GM12892 (cell line): Measurements from ENCODE around the gene TMEM52B.

Experiments
- POLR2A ChIP-seq: IDR thresholded peaks from 2 replicates; pipeline ENCODE4 v1.6.1; 2011; ENCODE audit warnings: low read depth, low read length, control low read depth
- POLR2AphosphoS5 ChIP-seq: IDR thresholded peaks from 2 replicates; pipeline ENCODE4 v1.6.1; 2011; ENCODE audit warnings: low read depth, low read length, control low read depth
- TAF1 ChIP-seq: IDR thresholded peaks from 2 replicates; pipeline ENCODE4 v1.6.1; 2011; ENCODE audit warnings: low read depth, mild to moderate bottlenecking, control low read depth, low read length, borderline replicate concordance

DNA sequence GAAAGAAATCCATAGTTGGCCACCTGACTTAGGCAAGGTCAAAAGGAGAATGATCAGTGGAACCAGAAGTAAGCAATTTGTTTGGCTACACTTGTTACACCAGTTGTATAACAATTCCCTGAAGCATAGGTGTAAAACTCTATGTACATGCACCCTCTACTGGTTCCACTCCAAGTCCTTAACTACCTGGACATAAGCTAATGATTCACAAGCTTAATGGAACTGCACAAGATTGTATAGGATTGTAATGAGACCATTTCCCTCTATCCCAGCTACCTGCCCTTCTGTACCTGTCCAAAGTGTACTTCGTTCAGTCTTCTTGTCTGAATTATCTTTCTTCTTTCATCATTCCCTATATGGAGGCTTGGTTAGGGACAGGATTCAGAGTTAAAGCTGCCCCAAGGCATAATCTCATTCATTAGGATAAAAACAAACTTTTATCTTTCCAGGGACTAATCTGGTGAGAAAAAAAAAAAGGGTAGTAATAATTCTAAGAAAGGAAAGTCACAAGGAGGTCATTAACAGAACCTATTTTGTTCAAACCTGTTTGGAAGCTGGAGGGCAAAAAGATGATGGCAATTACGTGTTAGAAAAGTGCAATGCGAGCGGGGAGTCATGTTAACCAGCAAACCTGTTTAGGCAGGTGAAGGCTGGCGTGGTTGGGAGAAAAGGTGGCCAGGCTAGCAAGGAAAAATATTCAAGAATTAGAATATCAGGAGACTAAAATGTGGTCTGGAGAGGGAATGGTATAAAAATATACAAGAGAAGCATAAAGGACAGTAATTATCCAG is 2.8 kb upstream of the TMEM52B start:
- TF ChIP-seq POLR2A (no peak), POLR2AphosphoS5 (no peak), TAF1 (no peak)
